Measurements from ENCODE around the gene MSH4.

MSH4 gene

DNA sequence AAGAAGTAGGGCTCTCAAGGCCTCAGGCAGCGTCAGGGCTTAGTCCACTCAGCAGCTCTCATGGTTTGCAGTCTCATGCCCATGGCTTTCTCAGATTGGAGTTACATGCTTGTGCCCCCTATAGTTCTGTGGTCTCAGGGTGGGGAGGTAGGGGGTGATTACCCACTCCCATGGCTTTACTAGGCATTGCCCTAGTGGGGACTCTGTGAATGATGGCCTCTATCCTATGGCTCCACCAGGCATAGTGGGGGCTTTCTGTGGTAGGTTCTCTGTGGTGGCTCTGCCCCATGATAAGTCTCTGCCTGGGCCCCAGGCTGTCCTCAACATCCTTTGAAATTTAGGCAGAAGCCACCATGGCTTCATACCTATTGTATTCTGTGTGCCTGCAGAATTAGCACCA is 48.9 kb downstream of the MSH4 start:
- TF ChIP-seq, protein P1, sequence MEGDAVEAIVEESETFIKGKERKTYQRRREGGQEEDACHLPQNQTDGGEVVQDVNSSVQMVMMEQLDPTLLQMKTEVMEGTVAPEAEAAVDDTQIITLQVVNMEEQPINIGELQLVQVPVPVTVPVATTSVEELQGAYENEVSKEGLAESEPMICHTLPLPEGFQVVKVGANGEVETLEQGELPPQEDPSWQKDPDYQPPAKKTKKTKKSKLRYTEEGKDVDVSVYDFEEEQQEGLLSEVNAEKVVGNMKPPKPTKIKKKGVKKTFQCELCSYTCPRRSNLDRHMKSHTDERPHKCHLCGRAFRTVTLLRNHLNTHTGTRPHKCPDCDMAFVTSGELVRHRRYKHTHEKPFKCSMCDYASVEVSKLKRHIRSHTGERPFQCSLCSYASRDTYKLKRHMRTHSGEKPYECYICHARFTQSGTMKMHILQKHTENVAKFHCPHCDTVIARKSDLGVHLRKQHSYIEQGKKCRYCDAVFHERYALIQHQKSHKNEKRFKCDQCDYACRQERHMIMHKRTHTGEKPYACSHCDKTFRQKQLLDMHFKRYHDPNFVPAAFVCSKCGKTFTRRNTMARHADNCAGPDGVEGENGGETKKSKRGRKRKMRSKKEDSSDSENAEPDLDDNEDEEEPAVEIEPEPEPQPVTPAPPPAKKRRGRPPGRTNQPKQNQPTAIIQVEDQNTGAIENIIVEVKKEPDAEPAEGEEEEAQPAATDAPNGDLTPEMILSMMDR (IDR thresholded peaks at IDR 0.05; ENCODE audit: low read depth, low read length, missing control alignments), result no peak
- DNase-seq (ENCODE audit: low read depth), result no peak
- no peak overlapping the region for H3K4me3 ChIP-seq (ENCODE audit: low read depth, low read length)

DNA sequence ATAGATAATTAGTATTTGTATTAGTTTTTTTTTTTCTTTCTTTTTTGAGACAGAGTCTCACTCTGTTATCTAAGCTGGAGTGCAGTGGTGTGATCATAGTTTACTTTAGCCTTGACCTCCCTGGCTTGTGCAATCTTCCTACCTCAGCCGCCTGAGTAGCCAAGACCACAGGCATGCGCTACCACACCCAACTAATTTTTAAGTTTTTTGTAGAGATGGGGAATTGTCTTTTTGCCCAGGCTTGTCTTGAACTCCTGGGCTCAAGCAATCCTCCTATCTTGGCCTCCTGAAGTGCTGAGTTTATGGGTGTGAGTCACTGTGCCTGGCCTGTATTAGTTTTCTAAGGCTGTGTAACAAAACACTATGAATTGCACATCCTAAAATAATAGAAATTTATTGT is 58.3 kb downstream of the MSH4 start:
- no peak overlapping the region for H3K4me3 ChIP-seq (ENCODE audit: low read depth, low read length)
- DNase-seq (ENCODE audit: low read depth), result no peak
- TF ChIP-seq, protein P1 (IDR thresholded peaks at IDR 0.05; ENCODE audit: low read depth, low read length, missing control alignments), result no peak

DNA sequence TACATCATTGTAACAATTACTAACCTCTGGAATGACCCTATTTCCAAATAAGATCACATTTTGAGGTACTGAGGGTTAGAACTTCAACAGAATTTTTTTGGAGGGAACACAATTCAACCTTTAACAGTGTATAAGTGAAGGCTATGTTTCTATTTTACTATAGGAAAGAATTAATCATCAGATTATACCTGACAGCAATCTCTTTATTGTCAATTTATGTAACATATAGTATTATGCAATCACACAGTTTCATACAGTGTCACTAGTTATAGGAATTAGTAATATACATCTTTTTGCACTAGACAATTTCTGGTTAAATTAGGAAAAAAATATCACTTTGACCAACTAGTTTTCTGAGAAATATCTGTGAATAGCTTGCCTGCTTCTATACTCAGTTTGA is 59.1 kb downstream of the MSH4 start:
- H3K4me3 ChIP-seq (ENCODE audit: low read depth, low read length), result no peak overlapping the region
- DNase-seq (ENCODE audit: low read depth), result no peak
- TF ChIP-seq, protein P1 (IDR thresholded peaks at IDR 0.05; ENCODE audit: low read depth, low read length, missing control alignments), result no peak

DNA sequence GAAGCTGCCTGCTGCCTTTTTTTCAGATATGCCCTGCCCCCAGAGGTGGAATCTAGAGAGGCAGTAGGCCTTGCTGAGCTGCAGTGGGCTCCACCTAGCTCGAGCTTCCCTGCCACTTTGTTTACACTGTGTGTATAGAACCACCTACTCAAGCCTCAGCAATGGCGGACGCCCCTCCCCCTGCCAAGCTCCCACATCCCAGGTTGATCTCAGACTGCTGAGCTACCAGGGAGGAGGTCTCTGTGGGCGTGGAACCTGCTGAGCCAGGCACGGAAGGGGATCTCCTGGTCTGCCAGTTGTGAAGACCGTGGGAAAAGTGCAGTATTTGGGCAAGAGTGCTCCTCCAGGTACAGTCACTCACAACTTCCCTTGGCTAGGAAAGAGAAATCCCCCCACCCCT is 65.1 kb downstream of the MSH4 start:
- no peak for DNase-seq (ENCODE audit: low read depth)
- no peak overlapping the region for H3K4me3 ChIP-seq (ENCODE audit: low read depth, low read length)
- TF ChIP-seq, protein P1 (IDR thresholded peaks at IDR 0.05; ENCODE audit: low read depth, low read length, missing control alignments), result no peak

DNA sequence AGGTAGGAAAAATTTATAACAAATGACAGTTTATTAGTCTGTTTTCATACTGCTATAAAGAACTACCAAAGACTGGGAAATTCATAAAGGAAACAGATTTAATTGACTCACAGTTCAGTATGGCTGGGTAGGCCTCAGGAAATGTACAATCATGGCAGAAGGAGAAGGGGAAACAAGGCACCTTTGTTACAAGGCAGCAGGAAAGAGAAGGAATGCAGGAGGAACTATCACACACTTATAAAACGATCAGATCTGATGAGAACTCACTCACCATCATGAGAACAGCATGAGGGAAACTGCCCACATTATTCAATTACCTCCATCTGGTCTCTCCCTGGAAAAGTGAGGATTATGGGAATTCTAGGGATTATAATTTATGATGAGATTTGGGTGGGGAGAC is 74.3 kb downstream of the MSH4 start:
- DNase-seq (ENCODE audit: low read depth), result no peak
- H3K4me3 ChIP-seq (ENCODE audit: low read depth, low read length), result no peak overlapping the region
- TF ChIP-seq, protein P1 (IDR thresholded peaks at IDR 0.05; ENCODE audit: low read depth, low read length, missing control alignments), result no peak

DNA sequence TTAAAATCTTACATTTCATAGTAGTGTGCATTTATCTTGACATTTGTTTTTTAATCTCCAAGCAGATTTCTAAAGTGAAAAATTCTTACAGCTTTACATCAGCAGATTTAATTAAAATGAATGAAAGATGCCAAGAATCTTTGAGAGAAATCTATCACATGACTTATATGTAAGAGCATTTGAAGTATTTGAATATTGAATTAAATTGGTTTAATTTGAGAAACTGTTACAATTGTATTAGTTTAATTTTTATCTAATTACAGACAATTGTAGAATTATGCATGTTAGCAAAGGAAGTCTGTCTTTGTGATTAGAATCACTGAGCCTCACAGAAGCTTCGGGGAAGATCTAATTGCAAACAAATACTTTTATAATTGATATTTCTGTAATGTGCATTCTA is 83.3 kb downstream of the MSH4 start:
- H3K4me3 ChIP-seq (ENCODE audit: low read depth, low read length), result no peak overlapping the region
- TF ChIP-seq, protein P1 (IDR thresholded peaks at IDR 0.05; ENCODE audit: low read depth, low read length, missing control alignments), result no peak
- no peak for DNase-seq (ENCODE audit: low read depth)

DNA sequence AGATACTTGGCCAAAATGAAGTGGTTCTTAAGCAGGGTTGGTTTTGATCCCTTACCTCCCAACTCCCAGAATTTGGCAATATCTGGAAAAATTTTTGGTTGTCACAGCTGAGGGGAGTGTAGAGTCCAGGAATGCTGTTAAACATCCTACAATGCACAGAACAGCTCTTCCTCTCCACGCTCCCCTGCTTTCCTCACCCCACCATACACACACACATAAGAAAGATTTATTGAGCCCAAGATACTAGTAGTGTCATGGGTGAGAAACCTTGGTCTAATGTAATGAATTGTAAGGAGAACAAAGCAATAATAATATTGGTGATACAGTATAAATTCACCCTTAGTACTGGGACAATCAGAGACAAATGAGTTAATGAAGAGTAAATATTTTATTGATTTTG is 87.8 kb downstream of the MSH4 start:
- TF ChIP-seq, protein P1 (IDR thresholded peaks at IDR 0.05; ENCODE audit: low read depth, low read length, missing control alignments), result no peak
- no peak for DNase-seq (ENCODE audit: low read depth)
- H3K4me3 ChIP-seq (ENCODE audit: low read depth, low read length), result no peak overlapping the region
